ENCODE measurements around the gene IFI27.

- no peak for TF ChIP-seq CTCF (IDR thresholded peaks at IDR 0.05)
- TF ChIP-seq POLR2A (IDR thresholded peaks at IDR 0.05): no peak
Observed at GRCh38 chr14:94102768-94103482, 7.6 kb upstream of the IFI27 start.
